A673 (cell line): ENCODE measurements around the gene TP53I3.

ENCODE experiments used
- EZH2 ChIP-seq: fragments of 200-600 bp; sonication (generic); IDR thresholded peaks from 2 replicates; pipeline ENCODE4 v1.6.1; 2017; ENCODE audit warnings: borderline replicate concordance, low read depth, mild to moderate bottlenecking, mixed read lengths, antibody characterized with exemption, low read length; ENCODE audit not compliant: poor library complexity, severe bottlenecking
- TF ChIP-seq, protein P1 (sequence below): fragments of 300-800, 200-600 bp; sonication (generic); conservative IDR thresholded peaks from 2 replicates; pipeline ENCODE4 v1.5.1; 2017; ENCODE audit warnings: low read depth, mild to moderate bottlenecking, antibody characterized with exemption, low read length, moderate library complexity, mixed read lengths

DNA sequence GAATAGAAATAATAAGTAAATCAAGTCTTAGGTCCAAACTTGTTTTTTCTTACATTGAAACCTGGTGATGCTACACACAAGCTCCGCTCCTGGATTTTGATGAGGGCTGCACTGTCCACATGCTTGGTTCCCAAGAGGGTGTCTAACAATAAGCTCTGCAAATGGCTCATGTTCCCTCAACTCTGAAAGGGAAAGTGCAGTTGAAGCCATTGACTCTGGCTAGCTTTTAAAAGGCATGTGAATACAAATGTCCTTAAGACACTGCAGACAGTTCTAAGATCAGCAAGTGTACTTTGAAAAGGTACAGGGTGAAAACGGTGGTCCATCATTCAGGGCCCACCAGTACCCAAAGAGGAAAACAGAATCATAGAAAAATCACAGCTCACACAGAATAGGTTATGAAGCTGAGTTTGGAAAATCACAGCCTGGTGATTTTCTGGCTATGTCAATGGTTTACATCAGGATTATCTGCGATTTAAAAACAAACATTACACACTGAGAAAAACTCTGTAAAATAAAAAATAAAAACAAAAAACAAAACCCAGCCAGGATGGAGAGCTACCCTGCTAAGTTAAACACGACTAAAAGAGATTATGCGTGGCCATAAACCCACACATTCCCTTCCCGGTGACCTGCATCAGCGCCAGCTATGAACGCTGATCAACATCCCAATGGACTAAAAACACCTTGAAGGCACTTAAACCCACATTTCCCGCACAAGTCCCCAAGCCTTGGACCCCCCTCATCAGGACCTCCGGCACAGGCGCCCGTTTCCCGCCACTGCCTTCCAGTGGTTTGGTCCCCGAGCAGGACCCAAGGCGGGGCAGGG lies 37.9 kb upstream of the TP53I3 start:
- TF ChIP-seq, protein P1, sequence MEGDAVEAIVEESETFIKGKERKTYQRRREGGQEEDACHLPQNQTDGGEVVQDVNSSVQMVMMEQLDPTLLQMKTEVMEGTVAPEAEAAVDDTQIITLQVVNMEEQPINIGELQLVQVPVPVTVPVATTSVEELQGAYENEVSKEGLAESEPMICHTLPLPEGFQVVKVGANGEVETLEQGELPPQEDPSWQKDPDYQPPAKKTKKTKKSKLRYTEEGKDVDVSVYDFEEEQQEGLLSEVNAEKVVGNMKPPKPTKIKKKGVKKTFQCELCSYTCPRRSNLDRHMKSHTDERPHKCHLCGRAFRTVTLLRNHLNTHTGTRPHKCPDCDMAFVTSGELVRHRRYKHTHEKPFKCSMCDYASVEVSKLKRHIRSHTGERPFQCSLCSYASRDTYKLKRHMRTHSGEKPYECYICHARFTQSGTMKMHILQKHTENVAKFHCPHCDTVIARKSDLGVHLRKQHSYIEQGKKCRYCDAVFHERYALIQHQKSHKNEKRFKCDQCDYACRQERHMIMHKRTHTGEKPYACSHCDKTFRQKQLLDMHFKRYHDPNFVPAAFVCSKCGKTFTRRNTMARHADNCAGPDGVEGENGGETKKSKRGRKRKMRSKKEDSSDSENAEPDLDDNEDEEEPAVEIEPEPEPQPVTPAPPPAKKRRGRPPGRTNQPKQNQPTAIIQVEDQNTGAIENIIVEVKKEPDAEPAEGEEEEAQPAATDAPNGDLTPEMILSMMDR, result no peak
- no peak for TF ChIP-seq EZH2
